HEK293 (cell line): ENCODE measurements around the gene PRRC2C.

Experiments used
- MYNN ChIP-seq: fragments of 450-650 bp; formaldehyde crosslinking; IDR thresholded peaks from 2 replicates; pipeline ENCODE4 v1.5.1; 2016; ENCODE audit warnings: missing biosample characterization, missing genetic modification characterization, borderline replicate concordance
- SP2 ChIP-seq: fragments of 450-650 bp; formaldehyde crosslinking; IDR thresholded peaks from 2 replicates; pipeline ENCODE4 v1.5.1; 2016; ENCODE audit warnings: missing biosample characterization, missing genetic modification characterization
- YY1 ChIP-seq: fragments of 450-650 bp; formaldehyde crosslinking; IDR thresholded peaks from 2 replicates; pipeline ENCODE4 v1.5.1; 2018; ENCODE audit warnings: missing biosample characterization, missing genetic modification characterization
- ZBTB8A ChIP-seq: fragments of 450-650 bp; formaldehyde crosslinking; IDR thresholded peaks from 2 replicates; pipeline ENCODE4 v1.5.1; 2016; ENCODE audit warnings: missing biosample characterization, missing genetic modification characterization
- ZNF211 ChIP-seq: fragments of 450-650 bp; formaldehyde crosslinking; IDR thresholded peaks from 2 replicates; pipeline ENCODE4 v1.5.1; 2016; ENCODE audit warnings: low read depth, missing biosample characterization, missing genetic modification characterization
- ZNF335 ChIP-seq: fragments of 450-650 bp; formaldehyde crosslinking; conservative IDR thresholded peaks from 2 replicates; pipeline ENCODE4 v1.5.1; 2016; ENCODE audit warnings: missing biosample characterization, missing genetic modification characterization
- ZNF623 ChIP-seq: fragments of 450-650 bp; formaldehyde crosslinking; IDR thresholded peaks from 2 replicates; pipeline ENCODE4 v1.5.1; 2016; ENCODE audit warnings: missing biosample characterization, missing genetic modification characterization
- ZNF660 ChIP-seq: fragments of 450-650 bp; IDR thresholded peaks from 2 replicates; pipeline ENCODE4 v1.5.1; 2018; ENCODE audit warnings: missing biosample characterization, mild to moderate bottlenecking, missing genetic modification characterization
- ZSCAN5A ChIP-seq: fragments of 450-650 bp; formaldehyde crosslinking; IDR thresholded peaks from 2 replicates; pipeline ENCODE4 v1.5.1; 2016; ENCODE audit warnings: missing biosample characterization, missing genetic modification characterization
- TF ChIP-seq, protein P1 (sequence below): fragments of 450-650 bp; formaldehyde crosslinking; IDR thresholded peaks from 2 replicates; pipeline ENCODE4 v1.5.1; 2016; ENCODE audit warnings: missing biosample characterization, missing genetic modification characterization

DNA sequence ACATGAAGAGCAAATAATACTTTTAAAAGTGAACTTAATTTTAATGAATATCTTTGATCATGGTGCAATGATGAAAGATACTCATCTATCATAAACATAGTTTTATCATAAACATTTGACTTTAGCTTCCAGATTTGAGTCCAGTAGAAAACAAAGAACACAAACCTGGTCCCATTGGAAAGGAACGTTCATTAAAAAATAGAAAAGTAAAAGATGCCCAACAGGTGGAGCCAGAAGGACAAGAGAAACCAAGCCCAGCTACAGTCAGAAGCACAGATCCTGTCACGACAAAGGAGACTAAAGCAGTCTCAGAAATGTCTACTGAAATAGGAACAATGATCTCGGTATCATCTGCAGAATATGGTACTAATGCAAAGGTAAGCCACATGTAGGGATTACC is 81.1 kb downstream of the PRRC2C start:
- TF ChIP-seq, protein P1, sequence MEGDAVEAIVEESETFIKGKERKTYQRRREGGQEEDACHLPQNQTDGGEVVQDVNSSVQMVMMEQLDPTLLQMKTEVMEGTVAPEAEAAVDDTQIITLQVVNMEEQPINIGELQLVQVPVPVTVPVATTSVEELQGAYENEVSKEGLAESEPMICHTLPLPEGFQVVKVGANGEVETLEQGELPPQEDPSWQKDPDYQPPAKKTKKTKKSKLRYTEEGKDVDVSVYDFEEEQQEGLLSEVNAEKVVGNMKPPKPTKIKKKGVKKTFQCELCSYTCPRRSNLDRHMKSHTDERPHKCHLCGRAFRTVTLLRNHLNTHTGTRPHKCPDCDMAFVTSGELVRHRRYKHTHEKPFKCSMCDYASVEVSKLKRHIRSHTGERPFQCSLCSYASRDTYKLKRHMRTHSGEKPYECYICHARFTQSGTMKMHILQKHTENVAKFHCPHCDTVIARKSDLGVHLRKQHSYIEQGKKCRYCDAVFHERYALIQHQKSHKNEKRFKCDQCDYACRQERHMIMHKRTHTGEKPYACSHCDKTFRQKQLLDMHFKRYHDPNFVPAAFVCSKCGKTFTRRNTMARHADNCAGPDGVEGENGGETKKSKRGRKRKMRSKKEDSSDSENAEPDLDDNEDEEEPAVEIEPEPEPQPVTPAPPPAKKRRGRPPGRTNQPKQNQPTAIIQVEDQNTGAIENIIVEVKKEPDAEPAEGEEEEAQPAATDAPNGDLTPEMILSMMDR (tag by site-specific recombination): no peak
- TF ChIP-seq ZNF211: no peak
- no peak for TF ChIP-seq SP2
- no peak for TF ChIP-seq ZBTB8A (tag by site-specific recombination)
- TF ChIP-seq ZSCAN5A (tag by site-specific recombination): no peak
- no peak for TF ChIP-seq YY1 (tag by site-specific recombination)
- TF ChIP-seq MYNN (tag by site-specific recombination): no peak
- TF ChIP-seq ZNF623: no peak
- no peak for TF ChIP-seq ZNF660 (tag by site-specific recombination)
- TF ChIP-seq ZNF335 (tag by site-specific recombination): no peak
